GM23338 (cell line): ENCODE data around the gene VWA7. TPM values are rescaled to one million over a fixed set of nuclear protein-coding genes. Genes with fewer than 3 reads are reported as not detected.
A peak's percentile ranks its signal among the peaks of the same experiment; 100 is the strongest.

Source experiments
- ATAC-seq: fragments of 200-7000 bp; cut with Tn5 transposase; 3 replicates; pipeline ENCODE4 v1.9.1; 2020
- DNase-seq: peaks from one replicate; pipeline ENCODE4 v3.0.0-alpha.2; 2015; ENCODE audit warnings: low spot score
- H2AFZ ChIP-seq: fragments of 200-600 bp; sonication (generic); 2 replicates; pipeline ENCODE4 v1.8.0; 2016; ENCODE audit warnings: antibody characterized with exemption, mild to moderate bottlenecking, moderate library complexity
- H3F3A ChIP-seq: fragments of 200-600 bp; sonication (generic); replicated peaks from 2 replicates; pipeline ENCODE4 v1.8.0; 2017; ENCODE audit warnings: antibody characterized with exemption, mixed run types, low read depth
- H3K27ac ChIP-seq: fragments of 200-600 bp; sonication (generic); 2 replicates; pipeline ENCODE4 v1.6.1; 2016; ENCODE audit warnings: low read depth
- H3K27me3 ChIP-seq: fragments of 200-600 bp; sonication (generic); 2 replicates; pipeline ENCODE4 v1.8.0; 2016; ENCODE audit warnings: mild to moderate bottlenecking, mixed run types, moderate library complexity; ENCODE audit not compliant: insufficient read depth
- H3K36me3 ChIP-seq: fragments of 200-600 bp; sonication (generic); 2 replicates; pipeline ENCODE4 v1.8.0; 2016; ENCODE audit warnings: mild to moderate bottlenecking; ENCODE audit not compliant: insufficient read depth
- H3K4me1 ChIP-seq: fragments of 200-600 bp; sonication (generic); 2 replicates; pipeline ENCODE4 v1.8.0; 2016; ENCODE audit warnings: mild to moderate bottlenecking, moderate library complexity; ENCODE audit not compliant: insufficient read depth
- H3K4me2 ChIP-seq: fragments of 200-600 bp; sonication (generic); 2 replicates; pipeline ENCODE4 v1.7.1; 2017; ENCODE audit warnings: mixed run types
- H3K4me3 ChIP-seq: fragments of 200-600 bp; sonication (generic); 2 replicates; pipeline ENCODE4 v1.6.1; 2016; ENCODE audit warnings: mixed run types
- H3K79me2 ChIP-seq: fragments of 200-600 bp; sonication (generic); replicated peaks from 2 replicates; pipeline ENCODE4 v1.8.0; 2017; ENCODE audit warnings: mild to moderate bottlenecking; ENCODE audit not compliant: insufficient read depth
- H3K9me2 ChIP-seq: fragments of 200-600 bp; sonication (generic); 2 replicates; pipeline ENCODE4 v1.8.0; 2017; ENCODE audit not compliant: insufficient read depth
- H4K20me1 ChIP-seq: fragments of 200-600 bp; sonication (generic); replicated peaks from 2 replicates; pipeline ENCODE4 v1.8.0; 2017; ENCODE audit warnings: mild to moderate bottlenecking; ENCODE audit not compliant: insufficient read depth
- H3K27ac Mint-ChIP-seq: 2 replicates; pipeline ENCODE4 v1.8.0; 2020; ENCODE audit warnings: inconsistent platforms, mild to moderate bottlenecking, moderate library complexity, mixed read lengths
- H3K27me3 Mint-ChIP-seq: 3 replicates; pipeline ENCODE4 v1.8.0; 2022; ENCODE audit warnings: low read depth, mild to moderate bottlenecking, moderate library complexity, mixed read lengths, inconsistent platforms; ENCODE audit not compliant: insufficient read depth, poor library complexity
- H3K36me3 Mint-ChIP-seq: 3 replicates; pipeline ENCODE4 v1.8.0; 2021; ENCODE audit warnings: low read depth, mild to moderate bottlenecking, inconsistent platforms, moderate library complexity, mixed read lengths
- H3K4me1 Mint-ChIP-seq: 3 replicates; pipeline ENCODE4 v1.8.0; 2020; ENCODE audit warnings: mild to moderate bottlenecking, inconsistent platforms, mixed read lengths
- H3K4me3 Mint-ChIP-seq: 3 replicates; pipeline ENCODE4 v1.8.0; 2021; ENCODE audit warnings: moderate library complexity, mild to moderate bottlenecking, inconsistent platforms, mixed read lengths
- H3K9me3 Mint-ChIP-seq: 3 replicates; pipeline ENCODE4 v1.8.0; 2020; ENCODE audit warnings: moderate library complexity, mild to moderate bottlenecking, inconsistent platforms, mixed read lengths
- CREB1 ChIP-seq: fragments of 250-450 bp; sonication (Bioruptor Pico); IDR thresholded peaks from 2 replicates; pipeline ENCODE4 v1.5.0; 2020; ENCODE audit warnings: low read depth, mild to moderate bottlenecking, moderate library complexity
- ETS1 ChIP-seq: IDR thresholded peaks from 2 replicates; pipeline ENCODE4 v1.6.1; 2016; ENCODE audit warnings: antibody characterized with exemption
- EZH2 ChIP-seq: fragments of 200-600 bp; sonication (generic); IDR thresholded peaks from one replicate; pipeline ENCODE4 v1.8.0; 2017; ENCODE audit warnings: antibody characterized with exemption, mild to moderate bottlenecking, low read depth; ENCODE audit not compliant: unreplicated experiment
- EZH2phosphoT487 ChIP-seq: fragments of 200-600 bp; sonication (generic); IDR thresholded peaks from one replicate; pipeline ENCODE4 v1.8.1; 2018; ENCODE audit warnings: antibody characterized with exemption; ENCODE audit not compliant: unreplicated experiment
- JUNB ChIP-seq: IDR thresholded peaks from one replicate; pipeline ENCODE4 v1.6.1; 2016; ENCODE audit warnings: antibody characterized with exemption; ENCODE audit not compliant: unreplicated experiment
- NANOG ChIP-seq: IDR thresholded peaks from 2 replicates; pipeline ENCODE4 v1.6.1; 2016; ENCODE audit warnings: antibody characterized with exemption, borderline replicate concordance
- POLR2AphosphoS5 ChIP-seq: IDR thresholded peaks from 2 replicates; pipeline ENCODE4 v1.6.1; 2016; ENCODE audit warnings: antibody characterized with exemption, low read depth
- STAT1 ChIP-seq: IDR thresholded peaks from one replicate; pipeline ENCODE4 v1.6.1; 2016; ENCODE audit warnings: antibody characterized with exemption; ENCODE audit not compliant: unreplicated experiment
- ZNF114 ChIP-seq: fragments of 250-450 bp; sonication (Bioruptor Pico); IDR thresholded peaks from 2 replicates; pipeline ENCODE4 v1.5.0; 2020; ENCODE audit warnings: mild to moderate bottlenecking, moderate library complexity
- ZNF331 ChIP-seq: fragments of 250-450 bp; sonication (Bioruptor Pico); IDR thresholded peaks from 2 replicates; pipeline ENCODE4 v1.5.0; 2020; ENCODE audit warnings: low read depth, mild to moderate bottlenecking, moderate library complexity
- ZNF462 ChIP-seq: fragments of 250-450 bp; sonication (Bioruptor Pico); IDR thresholded peaks from 2 replicates; pipeline ENCODE4 v1.5.0; 2020; ENCODE audit warnings: mild to moderate bottlenecking, moderate library complexity
- polyA plus RNA-seq: library from polyadenylated mRNA; unstranded; fragments of >200 nt; fragmentation: Nextera tagmentation; extraction: Ambion mirVana; gene quantifications from 2 replicates; pipeline ENCODE4 v1.2.1, GENCODE V29; 2016
- total RNA-seq: library from RNA; depleted of rRNA; stranded (reverse); fragments of >200 nt; shearing (Covaris generic); gene quantifications from 2 replicates; pipeline ENCODE4 v1.2.3, GENCODE V29; 2014
- TF ChIP-seq, protein P1 (sequence below): IDR thresholded peaks from one replicate; pipeline ENCODE4 v1.6.1; 2018; ENCODE audit warnings: antibody characterized with exemption; ENCODE audit not compliant: unreplicated experiment
- TF ChIP-seq, protein P2 (sequence below), 2 experiments: fragments of 200-600 bp in 1 of 2; sonication (generic) in 1 of 2; conservative IDR thresholded peaks; 2 replicates each; pipeline versions ENCODE4 v1.5.1 to v1.6.1; 2016 to 2017; ENCODE audit warnings: antibody characterized with exemption in 2 of 2, low read depth in 2 of 2, mild to moderate bottlenecking in 2 of 2, moderate library complexity in 1 of 2

Gene VWA7
- total and polyA plus RNA-seq, 2 experiments from 2014 or later = 0.07 to 0.36 TPM

GRCh38 chr6:31794866-31795615, 17.9 kb upstream of the VWA7 start:
- Histone ChIP-seq H3K9me2 (no peaks in the 10 kb centered on the region), H3K27ac (peak overlapping the region; percentile 78; the same call in 1 of the 2 replicates), H3F3A (peaks cover 35% of the 10 kb centered on the region), H3K27me3 (no peaks in the 10 kb centered on the region), H3K4me3 (peak overlapping the region; percentile 99), H3K4me1 (no peaks in the 10 kb centered on the region; the same call in 1 of the 2 replicates), H4K20me1 (0 out of 2 replicates have a peak, but pooled peaks cover 5% of the 10 kb centered on the region), H3K4me2 (peak overlapping the region; percentile 98), H2AFZ (peak overlapping the region; percentile 91), H3K36me3 (peaks cover 14% of the 10 kb centered on the region), H3K79me2 (peaks cover 22% of the 10 kb centered on the region)
- H3K4me3 Mint-ChIP-seq = peak overlapping the region; percentile 95
- DNase-seq = peak; percentile 27
- H3K9me3 Mint-ChIP-seq = no peaks in the 10 kb centered on the region
- H3K27ac Mint-ChIP-seq = peak overlapping the region; percentile 97
- H3K27me3 Mint-ChIP-seq = peaks cover 13% of the 10 kb centered on the region
- peak; percentile 28 for ATAC-seq
- peaks cover 49% of the 10 kb centered on the region for H3K36me3 Mint-ChIP-seq
- TF ChIP-seq JUNB (no peak), EZH2 (no peak), ETS1 (no peak), NANOG (no peak), CREB1 (no peak), ZNF114 (CRISPR knock-in tag) (no peak), ZNF462 (CRISPR knock-in tag) (no peak), ZNF331 (CRISPR knock-in tag) (no peak), STAT1 (no peak), POLR2AphosphoS5 (no peak), EZH2phosphoT487 (no peak)
- TF ChIP-seq, protein P1, sequence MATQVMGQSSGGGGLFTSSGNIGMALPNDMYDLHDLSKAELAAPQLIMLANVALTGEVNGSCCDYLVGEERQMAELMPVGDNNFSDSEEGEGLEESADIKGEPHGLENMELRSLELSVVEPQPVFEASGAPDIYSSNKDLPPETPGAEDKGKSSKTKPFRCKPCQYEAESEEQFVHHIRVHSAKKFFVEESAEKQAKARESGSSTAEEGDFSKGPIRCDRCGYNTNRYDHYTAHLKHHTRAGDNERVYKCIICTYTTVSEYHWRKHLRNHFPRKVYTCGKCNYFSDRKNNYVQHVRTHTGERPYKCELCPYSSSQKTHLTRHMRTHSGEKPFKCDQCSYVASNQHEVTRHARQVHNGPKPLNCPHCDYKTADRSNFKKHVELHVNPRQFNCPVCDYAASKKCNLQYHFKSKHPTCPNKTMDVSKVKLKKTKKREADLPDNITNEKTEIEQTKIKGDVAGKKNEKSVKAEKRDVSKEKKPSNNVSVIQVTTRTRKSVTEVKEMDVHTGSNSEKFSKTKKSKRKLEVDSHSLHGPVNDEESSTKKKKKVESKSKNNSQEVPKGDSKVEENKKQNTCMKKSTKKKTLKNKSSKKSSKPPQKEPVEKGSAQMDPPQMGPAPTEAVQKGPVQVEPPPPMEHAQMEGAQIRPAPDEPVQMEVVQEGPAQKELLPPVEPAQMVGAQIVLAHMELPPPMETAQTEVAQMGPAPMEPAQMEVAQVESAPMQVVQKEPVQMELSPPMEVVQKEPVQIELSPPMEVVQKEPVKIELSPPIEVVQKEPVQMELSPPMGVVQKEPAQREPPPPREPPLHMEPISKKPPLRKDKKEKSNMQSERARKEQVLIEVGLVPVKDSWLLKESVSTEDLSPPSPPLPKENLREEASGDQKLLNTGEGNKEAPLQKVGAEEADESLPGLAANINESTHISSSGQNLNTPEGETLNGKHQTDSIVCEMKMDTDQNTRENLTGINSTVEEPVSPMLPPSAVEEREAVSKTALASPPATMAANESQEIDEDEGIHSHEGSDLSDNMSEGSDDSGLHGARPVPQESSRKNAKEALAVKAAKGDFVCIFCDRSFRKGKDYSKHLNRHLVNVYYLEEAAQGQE = no peak
- TF ChIP-seq, protein P2, sequence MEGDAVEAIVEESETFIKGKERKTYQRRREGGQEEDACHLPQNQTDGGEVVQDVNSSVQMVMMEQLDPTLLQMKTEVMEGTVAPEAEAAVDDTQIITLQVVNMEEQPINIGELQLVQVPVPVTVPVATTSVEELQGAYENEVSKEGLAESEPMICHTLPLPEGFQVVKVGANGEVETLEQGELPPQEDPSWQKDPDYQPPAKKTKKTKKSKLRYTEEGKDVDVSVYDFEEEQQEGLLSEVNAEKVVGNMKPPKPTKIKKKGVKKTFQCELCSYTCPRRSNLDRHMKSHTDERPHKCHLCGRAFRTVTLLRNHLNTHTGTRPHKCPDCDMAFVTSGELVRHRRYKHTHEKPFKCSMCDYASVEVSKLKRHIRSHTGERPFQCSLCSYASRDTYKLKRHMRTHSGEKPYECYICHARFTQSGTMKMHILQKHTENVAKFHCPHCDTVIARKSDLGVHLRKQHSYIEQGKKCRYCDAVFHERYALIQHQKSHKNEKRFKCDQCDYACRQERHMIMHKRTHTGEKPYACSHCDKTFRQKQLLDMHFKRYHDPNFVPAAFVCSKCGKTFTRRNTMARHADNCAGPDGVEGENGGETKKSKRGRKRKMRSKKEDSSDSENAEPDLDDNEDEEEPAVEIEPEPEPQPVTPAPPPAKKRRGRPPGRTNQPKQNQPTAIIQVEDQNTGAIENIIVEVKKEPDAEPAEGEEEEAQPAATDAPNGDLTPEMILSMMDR (conservative IDR thresholded peaks at IDR 0.05; ENCODE audit: low read depth in 2 of 2) = no peak
- peaks cover 9% of the 10 kb centered on the region for H3K4me1 Mint-ChIP-seq
